ENCODE data around the gene BHLHA15. TPM values are rescaled to one million over a fixed set of nuclear protein-coding genes. Genes with fewer than 3 reads are reported as not detected.

The BHLHA15 gene
- total RNA-seq, 1 experiment from 2014 or later, result 1.8 TPM

DNA sequence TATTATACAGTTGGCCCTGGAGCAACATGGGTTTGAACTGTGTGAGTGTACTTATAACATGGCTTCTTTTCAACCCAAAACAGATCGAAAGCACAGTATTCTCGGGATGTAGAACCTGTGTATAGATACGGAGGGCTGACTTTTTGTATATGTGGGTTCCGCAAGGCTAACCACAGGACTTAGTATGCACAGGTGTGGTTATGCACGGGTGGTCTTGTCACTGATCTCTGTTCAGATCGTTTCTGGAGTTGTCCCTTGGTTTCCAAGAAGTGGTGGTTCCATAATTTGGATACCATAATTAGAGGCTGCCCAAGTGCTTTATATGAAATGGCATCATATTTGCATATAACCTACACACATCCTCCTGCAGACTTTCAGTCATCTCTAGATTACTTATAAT, 10.9 kb upstream of the BHLHA15 start:
- peaks cover 5% of the 10 kb centered on the region for H3K36me3 Mint-ChIP-seq (ENCODE audit: insufficient read depth, unreplicated experiment)
- BruUV-seq (replicated peaks), result no TSS peak
- peaks cover 8% of the 10 kb centered on the region for H3K4me1 Mint-ChIP-seq (ENCODE audit: low read depth, unreplicated experiment)
- intact Hi-C loops (cut with micrococcal nuclease; ENCODE audit: unreplicated experiment), result no loop called here
- peaks cover 3% of the 10 kb centered on the region for H3K9me3 Mint-ChIP-seq (ENCODE audit: low read depth, unreplicated experiment)
- no peak overlapping the region for H3K4me3 Mint-ChIP-seq (ENCODE audit: low read depth, unreplicated experiment)
- DNase-seq, result no peak
- no peak overlapping the region for H3K27ac Mint-ChIP-seq (ENCODE audit: unreplicated experiment)
- TF ChIP-seq, protein P1, sequence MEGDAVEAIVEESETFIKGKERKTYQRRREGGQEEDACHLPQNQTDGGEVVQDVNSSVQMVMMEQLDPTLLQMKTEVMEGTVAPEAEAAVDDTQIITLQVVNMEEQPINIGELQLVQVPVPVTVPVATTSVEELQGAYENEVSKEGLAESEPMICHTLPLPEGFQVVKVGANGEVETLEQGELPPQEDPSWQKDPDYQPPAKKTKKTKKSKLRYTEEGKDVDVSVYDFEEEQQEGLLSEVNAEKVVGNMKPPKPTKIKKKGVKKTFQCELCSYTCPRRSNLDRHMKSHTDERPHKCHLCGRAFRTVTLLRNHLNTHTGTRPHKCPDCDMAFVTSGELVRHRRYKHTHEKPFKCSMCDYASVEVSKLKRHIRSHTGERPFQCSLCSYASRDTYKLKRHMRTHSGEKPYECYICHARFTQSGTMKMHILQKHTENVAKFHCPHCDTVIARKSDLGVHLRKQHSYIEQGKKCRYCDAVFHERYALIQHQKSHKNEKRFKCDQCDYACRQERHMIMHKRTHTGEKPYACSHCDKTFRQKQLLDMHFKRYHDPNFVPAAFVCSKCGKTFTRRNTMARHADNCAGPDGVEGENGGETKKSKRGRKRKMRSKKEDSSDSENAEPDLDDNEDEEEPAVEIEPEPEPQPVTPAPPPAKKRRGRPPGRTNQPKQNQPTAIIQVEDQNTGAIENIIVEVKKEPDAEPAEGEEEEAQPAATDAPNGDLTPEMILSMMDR (IDR thresholded peaks at IDR 0.05; ENCODE audit: unreplicated experiment), result no peak
- CTCF ChIA-PET, result no interaction called here
- H3K27me3 Mint-ChIP-seq (ENCODE audit: unreplicated experiment), result no peaks in the 10 kb centered on the region

- Mint-ChIP-seq H3K27me3 (ENCODE audit: unreplicated experiment) (no peaks in the 10 kb centered on the region), H3K27ac (ENCODE audit: unreplicated experiment) (no peak overlapping the region), H3K36me3 (ENCODE audit: insufficient read depth, unreplicated experiment) (peaks cover 10% of the 10 kb centered on the region), H3K4me3 (ENCODE audit: low read depth, unreplicated experiment) (no peak overlapping the region), H3K4me1 (ENCODE audit: low read depth, unreplicated experiment) (peaks cover 8% of the 10 kb centered on the region), H3K9me3 (ENCODE audit: low read depth, unreplicated experiment) (peaks cover 3% of the 10 kb centered on the region)
- BruUV-seq (replicated peaks), result no TSS peak
- TF ChIP-seq, protein P1 (IDR thresholded peaks at IDR 0.05; ENCODE audit: unreplicated experiment), result no peak
- CTCF ChIA-PET, result interaction anchor here (0.6 kb wide), 1 partner anchor 652 kb away, joined by 7 read pairs; no protein-coding TSS in a partner anchor
- no peak for DNase-seq
- intact Hi-C loops (cut with micrococcal nuclease; ENCODE audit: unreplicated experiment), result no loop called here
Observed at GRCh38 chr7:98202367-98203195, 8.7 kb upstream of the BHLHA15 start.

- intact Hi-C loops (cut with micrococcal nuclease; ENCODE audit: unreplicated experiment), result no loop called here
- H3K4me1 Mint-ChIP-seq (ENCODE audit: low read depth, unreplicated experiment), result peaks cover 8% of the 10 kb centered on the region
- H3K9me3 Mint-ChIP-seq (ENCODE audit: low read depth, unreplicated experiment), result no peaks in the 10 kb centered on the region
- no TSS peak for BruUV-seq (replicated peaks)
- no peak overlapping the region for H3K4me3 Mint-ChIP-seq (ENCODE audit: low read depth, unreplicated experiment)
- CTCF ChIA-PET, result no interaction called here
- TF ChIP-seq, protein P1 (IDR thresholded peaks at IDR 0.05; ENCODE audit: unreplicated experiment), result no peak
- no peaks in the 10 kb centered on the region for H3K27me3 Mint-ChIP-seq (ENCODE audit: unreplicated experiment)
- H3K36me3 Mint-ChIP-seq (ENCODE audit: insufficient read depth, unreplicated experiment), result peaks cover 10% of the 10 kb centered on the region
- no peak for DNase-seq
- H3K27ac Mint-ChIP-seq (ENCODE audit: unreplicated experiment), result no peak overlapping the region
Observed at GRCh38 chr7:98203261-98203963, 7.8 kb upstream of the BHLHA15 start.

GRCh38 chr7:98203964-98204605, 7.2 kb upstream of the BHLHA15 start:
- H3K4me3 Mint-ChIP-seq (ENCODE audit: low read depth, unreplicated experiment), result no peak overlapping the region
- H3K27ac Mint-ChIP-seq (ENCODE audit: unreplicated experiment), result no peak overlapping the region
- no peaks in the 10 kb centered on the region for H3K27me3 Mint-ChIP-seq (ENCODE audit: unreplicated experiment)
- H3K36me3 Mint-ChIP-seq (ENCODE audit: insufficient read depth, unreplicated experiment), result peaks cover 10% of the 10 kb centered on the region
- TF ChIP-seq, protein P1 (IDR thresholded peaks at IDR 0.05; ENCODE audit: unreplicated experiment), result no peak
- no peak for DNase-seq
- no peaks in the 10 kb centered on the region for H3K9me3 Mint-ChIP-seq (ENCODE audit: low read depth, unreplicated experiment)
- peaks cover 8% of the 10 kb centered on the region for H3K4me1 Mint-ChIP-seq (ENCODE audit: low read depth, unreplicated experiment)
- CTCF ChIA-PET, result no interaction called here
- intact Hi-C loops (cut with micrococcal nuclease; ENCODE audit: unreplicated experiment), result no loop called here
- BruUV-seq (replicated peaks), result no TSS peak
